Measurements from ENCODE around the gene LPA. TPM values are rescaled to one million over a fixed set of nuclear protein-coding genes. Genes with fewer than 3 reads are reported as not detected.
A peak's percentile ranks its signal among the peaks of the same experiment; 100 is the strongest.
"Not testable (repeated sequence)": the region's sequence is repeated elsewhere in the genome, so short reads cannot be mapped to it uniquely, and the experiment has no call there.

The LPA gene
- total and polyA plus RNA-seq, 9 donors: 0.06 to 0.10 (median 0.08) TPM; not detected in 5

- H3K4me3 ChIP-seq (ENCODE audit: low read length): no peak overlapping the region
- H3K27me3 ChIP-seq (ENCODE audit: control insufficient read depth, insufficient read depth, low read length): no peaks in the 10 kb centered on the region
- no peaks in the 10 kb centered on the region for H3K36me3 ChIP-seq (ENCODE audit: control insufficient read depth, insufficient read depth, low read length)
- no peaks in the 10 kb centered on the region for H3K9me3 ChIP-seq (replicated peaks; ENCODE audit: control insufficient read depth, low read depth, low read length)
- no peak for DNase-seq
- no peak overlapping the region for H3K27ac ChIP-seq (ENCODE audit: low read length)
- 82% methylated on average over 2 of the region's 5 CpGs for WGBS (ENCODE audit: insufficient coverage)
- H3K4me1 ChIP-seq (ENCODE audit: control insufficient read depth, insufficient read depth, low read length): no peaks in the 10 kb centered on the region
Measured at GRCh38 chr6:160691617-160692016, 27.5 kb upstream of the LPA start.

- 74% methylated on average over 9 of the region's 9 CpGs for WGBS (ENCODE audit: insufficient coverage)
- no peak for DNase-seq
- Histone ChIP-seq H3K27ac (ENCODE audit: low read length) (no peak overlapping the region), H3K27me3 (ENCODE audit: control insufficient read depth, insufficient read depth, low read length) (no peaks in the 10 kb centered on the region), H3K36me3 (ENCODE audit: control insufficient read depth, insufficient read depth, low read length) (no peaks in the 10 kb centered on the region), H3K9me3 (replicated peaks; ENCODE audit: control insufficient read depth, low read depth, low read length) (no peaks in the 10 kb centered on the region), H3K4me3 (ENCODE audit: low read length) (no peak overlapping the region), H3K4me1 (ENCODE audit: control insufficient read depth, insufficient read depth, low read length) (no peaks in the 10 kb centered on the region)
Measured at GRCh38 chr6:160690458-160690857, 26.4 kb upstream of the LPA start.

DNA sequence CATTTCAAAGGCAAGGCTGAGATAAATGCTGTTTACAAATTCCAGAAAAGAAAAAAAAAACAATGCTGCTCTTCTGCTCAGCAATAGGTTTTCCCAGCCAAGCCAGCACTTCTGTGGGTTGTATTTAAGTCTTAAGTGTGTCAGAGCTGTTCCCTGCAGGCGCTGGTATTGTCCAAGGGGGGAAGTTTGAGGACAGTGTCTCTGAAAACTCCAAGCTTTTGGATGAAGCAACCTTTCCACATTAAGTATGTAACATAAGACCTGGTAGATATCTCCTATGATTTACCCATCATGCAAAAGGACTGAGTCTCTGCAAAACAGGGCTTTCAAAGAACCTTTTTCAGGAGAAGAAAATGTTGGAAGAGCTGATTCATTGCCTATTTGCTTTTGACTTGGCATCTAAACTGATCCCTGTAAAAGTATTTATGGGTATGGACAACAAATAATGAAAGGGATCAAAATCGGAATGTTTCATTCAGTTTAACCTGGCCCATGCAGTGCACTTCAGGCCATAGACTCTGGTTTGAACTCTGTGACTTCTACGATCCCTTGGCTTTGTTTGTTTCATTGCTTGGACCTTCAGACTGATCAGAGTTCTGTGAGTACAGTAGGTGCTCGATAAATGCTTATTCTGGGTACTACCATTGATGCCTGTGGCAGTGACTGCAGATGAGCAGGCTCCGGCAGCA lies 21.8 kb upstream of the LPA start:
- no peaks in the 10 kb centered on the region for H3K36me3 ChIP-seq (ENCODE audit: control insufficient read depth, insufficient read depth, low read length)
- H3K4me1 ChIP-seq (ENCODE audit: control insufficient read depth, insufficient read depth, low read length): no peaks in the 10 kb centered on the region
- no peak overlapping the region for H3K4me3 ChIP-seq (ENCODE audit: low read length)
- DNase-seq: no peak
- H3K27ac ChIP-seq (ENCODE audit: low read length): no peak overlapping the region
- H3K27me3 ChIP-seq (ENCODE audit: control insufficient read depth, insufficient read depth, low read length): no peaks in the 10 kb centered on the region
- 95% methylated on average over 3 of the region's 5 CpGs for WGBS (ENCODE audit: insufficient coverage)
- no peaks in the 10 kb centered on the region for H3K9me3 ChIP-seq (replicated peaks; ENCODE audit: control insufficient read depth, low read depth, low read length)

DNA sequence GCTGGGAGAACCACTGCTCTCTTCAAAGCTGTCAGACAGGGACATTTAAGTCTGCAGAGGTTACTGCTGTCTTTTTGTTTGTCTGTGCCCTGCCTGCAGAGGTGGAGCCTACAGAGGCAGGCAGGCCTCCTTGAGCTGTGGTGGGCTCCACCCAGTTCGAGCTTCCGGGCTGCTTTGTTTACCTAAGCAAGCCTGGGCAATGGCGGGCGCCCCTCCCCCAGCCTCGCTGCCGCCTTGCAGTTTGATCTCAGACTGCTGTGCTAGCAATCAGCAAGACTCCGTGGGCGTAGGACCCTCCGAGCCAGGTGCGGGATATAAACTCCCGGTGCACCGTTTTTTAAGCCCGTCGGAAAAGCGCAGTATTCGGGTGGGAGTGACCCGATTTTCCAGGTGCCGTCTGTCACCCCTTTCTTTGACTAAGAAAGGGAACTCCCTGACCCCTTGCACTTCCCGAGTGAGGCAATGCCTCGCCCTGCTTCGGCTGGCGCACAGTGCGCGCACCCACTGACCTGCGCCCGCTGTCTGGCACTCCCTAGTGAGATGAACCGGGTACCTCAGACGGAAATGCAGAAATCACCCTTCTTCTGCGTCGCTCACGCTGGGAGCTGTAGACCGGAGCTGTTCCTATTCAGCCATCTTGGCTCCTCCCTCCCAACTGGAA lies 21.2 kb upstream of the LPA start:
- WGBS (ENCODE audit: insufficient coverage): 95% methylated on average over 22 of the region's 32 CpGs
- not testable (repeated sequence) for H3K4me1 ChIP-seq (ENCODE audit: control insufficient read depth, insufficient read depth, low read length); H3K27ac ChIP-seq (ENCODE audit: low read length); H3K27me3 ChIP-seq (ENCODE audit: control insufficient read depth, insufficient read depth, low read length); H3K4me3 ChIP-seq (ENCODE audit: low read length); DNase-seq; H3K9me3 ChIP-seq (replicated peaks; ENCODE audit: control insufficient read depth, low read depth, low read length); H3K36me3 ChIP-seq (ENCODE audit: control insufficient read depth, insufficient read depth, low read length)

DNA sequence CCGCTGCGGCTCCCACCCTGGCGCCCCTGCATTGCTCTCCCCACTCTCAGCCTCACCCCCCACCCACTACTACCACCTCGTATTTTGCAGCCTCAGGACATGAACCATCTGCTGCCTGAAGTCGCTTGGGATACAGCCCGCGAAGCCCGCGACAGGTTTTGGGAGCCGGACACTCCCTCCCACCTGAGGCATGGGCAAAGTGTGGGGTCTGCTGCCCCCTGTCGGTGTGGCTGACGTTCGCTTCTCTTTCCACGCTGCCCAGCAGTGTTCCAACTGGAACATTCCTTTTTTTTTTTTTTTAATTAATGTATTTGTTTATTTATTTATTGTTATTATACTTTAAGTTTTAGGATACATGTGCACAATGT lies 15.3 kb upstream of the LPA start:
- H3K9me3 ChIP-seq (replicated peaks; ENCODE audit: control insufficient read depth, low read depth, low read length): no peaks in the 10 kb centered on the region

GRCh38 chr6:160678744-160679401 lies 14.8 kb upstream of the LPA start:
- Histone ChIP-seq H3K27ac (ENCODE audit: low read length) (no peak overlapping the region), H3K4me3 (ENCODE audit: low read length) (peak overlapping the region; percentile 5), H3K27me3 (ENCODE audit: control insufficient read depth, insufficient read depth, low read length) (peaks cover 8% of the 10 kb centered on the region), H3K4me1 (ENCODE audit: control insufficient read depth, insufficient read depth, low read length) (no peaks in the 10 kb centered on the region), H3K9me3 (replicated peaks; ENCODE audit: control insufficient read depth, low read depth, low read length) (no peaks in the 10 kb centered on the region), H3K36me3 (ENCODE audit: control insufficient read depth, insufficient read depth, low read length) (no peaks in the 10 kb centered on the region)
- DNase-seq: no peak
- 8% methylated on average over 38 of the region's 42 CpGs for WGBS (ENCODE audit: insufficient coverage)

More for the DNA sequence above, 15.3 kb upstream of the LPA start:
- no peak overlapping the region for H3K27ac ChIP-seq (ENCODE audit: low read length)
- H3K4me1 ChIP-seq (ENCODE audit: control insufficient read depth, insufficient read depth, low read length): no peaks in the 10 kb centered on the region
- H3K36me3 ChIP-seq (ENCODE audit: control insufficient read depth, insufficient read depth, low read length): no peaks in the 10 kb centered on the region
- peak overlapping the region; percentile 5 for H3K4me3 ChIP-seq (ENCODE audit: low read length)
- DNase-seq: peak; percentile 2
- WGBS (ENCODE audit: insufficient coverage): 3% methylated on average over 6 of the region's 14 CpGs
- peaks cover 8% of the 10 kb centered on the region for H3K27me3 ChIP-seq (ENCODE audit: control insufficient read depth, insufficient read depth, low read length)

DNA sequence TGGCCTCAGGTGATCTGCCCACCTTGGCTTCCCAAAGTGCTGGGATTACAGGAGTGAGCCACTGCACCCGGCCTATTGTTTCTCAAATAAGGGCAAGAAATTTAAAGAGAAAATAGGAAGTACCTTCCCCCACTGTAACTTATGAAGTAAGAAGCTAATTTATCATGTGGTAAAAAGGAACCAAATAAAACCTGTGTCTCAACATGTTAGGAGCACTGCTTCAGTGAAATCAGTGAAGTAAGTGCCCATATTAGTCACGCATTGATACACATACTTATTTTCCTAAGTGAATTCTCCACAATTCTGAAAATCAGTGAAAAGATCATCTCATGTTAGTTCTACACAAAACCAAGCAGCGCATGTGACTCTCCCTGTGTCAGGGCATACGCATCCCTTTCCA lies 14.2 kb upstream of the LPA start:
- 57% methylated on average over 1 of the region's 4 CpGs for WGBS (ENCODE audit: insufficient coverage)
- Histone ChIP-seq H3K4me3 (ENCODE audit: low read length) (no peak overlapping the region), H3K9me3 (replicated peaks; ENCODE audit: control insufficient read depth, low read depth, low read length) (peaks cover 2% of the 10 kb centered on the region), H3K4me1 (ENCODE audit: control insufficient read depth, insufficient read depth, low read length) (no peaks in the 10 kb centered on the region), H3K36me3 (ENCODE audit: control insufficient read depth, insufficient read depth, low read length) (no peaks in the 10 kb centered on the region), H3K27ac (ENCODE audit: low read length) (no peak overlapping the region), H3K27me3 (ENCODE audit: control insufficient read depth, insufficient read depth, low read length) (peaks cover 8% of the 10 kb centered on the region)
- DNase-seq: no peak

GRCh38 chr6:160676418-160676817 lies 12.3 kb upstream of the LPA start:
- not testable (repeated sequence) for H3K4me3 ChIP-seq (ENCODE audit: low read length); DNase-seq; H3K36me3 ChIP-seq (ENCODE audit: control insufficient read depth, insufficient read depth, low read length)

DNA sequence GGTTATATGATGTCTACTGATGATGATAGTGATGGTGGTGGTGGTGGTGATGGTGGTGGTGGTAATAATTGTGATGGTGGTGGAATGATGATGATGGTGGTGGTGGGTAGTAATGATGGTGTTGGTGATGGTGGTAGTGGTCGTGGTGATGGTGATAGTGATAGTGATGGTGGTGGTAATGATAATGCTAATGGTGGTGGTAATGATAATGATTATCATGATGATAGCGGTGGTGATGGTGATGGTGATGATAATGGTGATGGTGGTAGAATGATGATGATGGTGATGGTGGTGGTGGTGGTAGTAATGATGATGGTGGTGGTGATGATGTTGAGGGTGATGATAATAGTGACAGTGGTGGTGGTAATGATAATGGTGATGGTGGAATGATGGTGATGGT lies 4.5 kb upstream of the LPA start:
- no peaks in the 10 kb centered on the region for H3K4me1 ChIP-seq (ENCODE audit: control insufficient read depth, insufficient read depth, low read length)
- H3K36me3 ChIP-seq (ENCODE audit: control insufficient read depth, insufficient read depth, low read length): no peaks in the 10 kb centered on the region
- H3K27ac ChIP-seq (ENCODE audit: low read length): no peak overlapping the region
- peaks cover 3% of the 10 kb centered on the region for H3K9me3 ChIP-seq (replicated peaks; ENCODE audit: control insufficient read depth, low read depth, low read length)
- H3K27me3 ChIP-seq (ENCODE audit: control insufficient read depth, insufficient read depth, low read length): no peaks in the 10 kb centered on the region
- WGBS (ENCODE audit: insufficient coverage): 70% methylated on average over 2 of the region's 2 CpGs
- DNase-seq: no peak
- no peak overlapping the region for H3K4me3 ChIP-seq (ENCODE audit: low read length)

More at GRCh38 chr6:160676418-160676817, 12.3 kb upstream of the LPA start:
- WGBS (ENCODE audit: insufficient coverage): 88% methylated on average over 4 of the region's 5 CpGs
- H3K4me1 ChIP-seq (ENCODE audit: control insufficient read depth, insufficient read depth, low read length); H3K27ac ChIP-seq (ENCODE audit: low read length); H3K27me3 ChIP-seq (ENCODE audit: control insufficient read depth, insufficient read depth, low read length); H3K9me3 ChIP-seq (replicated peaks; ENCODE audit: control insufficient read depth, low read depth, low read length): not testable (repeated sequence)

- 32% methylated on average over 6 of the region's 9 CpGs for WGBS (ENCODE audit: insufficient coverage)
- H3K4me1 ChIP-seq (ENCODE audit: control insufficient read depth, insufficient read depth, low read length): no peaks in the 10 kb centered on the region
- H3K36me3 ChIP-seq (ENCODE audit: control insufficient read depth, insufficient read depth, low read length): no peaks in the 10 kb centered on the region
- H3K9me3 ChIP-seq (replicated peaks; ENCODE audit: control insufficient read depth, low read depth, low read length): no peaks in the 10 kb centered on the region
- H3K27me3 ChIP-seq (ENCODE audit: control insufficient read depth, insufficient read depth, low read length): no peaks in the 10 kb centered on the region
- H3K27ac ChIP-seq (ENCODE audit: low read length): no peak overlapping the region
- H3K4me3 ChIP-seq (ENCODE audit: low read length): no peak overlapping the region
- peak; percentile 1 for DNase-seq
Measured at GRCh38 chr6:160667639-160668481, 3.8 kb upstream of the LPA start.

Measured in muscle of leg (tissue), 11 donors.